Measurements from ENCODE around the gene KRT8. TPM values are rescaled to one million over a fixed set of nuclear protein-coding genes. Genes with fewer than 3 reads are reported as not detected.
"Not testable (repeated sequence)": the region's sequence is repeated elsewhere in the genome, so short reads cannot be mapped to it uniquely, and the experiment has no call there.

KRT8 gene
- total RNA-seq, 1 donor from 2014 or later: 5.7 TPM

DNA sequence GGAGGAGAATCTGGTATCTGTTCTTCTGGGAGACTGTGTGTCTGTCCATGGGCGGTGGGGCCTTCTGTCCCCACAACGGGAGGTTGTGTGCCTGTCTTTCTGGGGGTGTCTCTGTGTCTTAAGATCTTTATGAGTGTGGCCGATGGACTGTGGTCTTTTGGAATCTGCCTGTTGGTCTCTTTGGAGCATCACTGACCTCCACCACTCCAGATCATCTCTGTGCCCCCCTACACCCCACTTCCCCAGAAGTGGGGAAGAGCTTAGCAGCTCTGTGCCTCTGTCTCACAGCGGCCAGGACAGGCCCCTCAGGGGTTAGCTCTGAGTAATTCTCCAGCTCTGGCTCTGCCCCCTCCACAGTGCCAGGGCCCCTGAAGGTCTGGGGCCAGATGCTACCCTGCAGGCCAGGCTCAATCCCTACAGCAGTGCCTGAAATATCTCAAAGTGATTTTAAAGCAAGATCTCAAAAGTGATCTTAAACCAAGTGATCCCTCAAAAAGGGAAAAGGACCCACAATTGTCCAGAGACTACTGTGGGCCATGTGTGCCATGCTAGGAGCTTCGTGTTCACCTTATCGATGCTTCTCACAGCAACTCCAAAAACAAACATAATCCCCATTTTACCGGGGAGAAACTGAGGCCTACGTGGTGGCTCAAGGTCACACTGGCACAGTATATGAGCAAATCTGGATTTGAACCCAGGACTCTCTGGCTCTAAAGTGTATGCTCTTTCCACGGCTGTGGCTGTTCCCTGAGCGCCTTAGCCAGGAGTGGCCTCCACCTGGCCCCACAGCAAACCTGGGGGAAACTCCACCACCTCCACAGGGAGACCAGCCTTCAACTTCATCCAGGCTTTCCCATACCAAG is 30.1 kb downstream of the KRT8 start:
- DNase-seq (ENCODE audit: low spot score): no peak

DNA sequence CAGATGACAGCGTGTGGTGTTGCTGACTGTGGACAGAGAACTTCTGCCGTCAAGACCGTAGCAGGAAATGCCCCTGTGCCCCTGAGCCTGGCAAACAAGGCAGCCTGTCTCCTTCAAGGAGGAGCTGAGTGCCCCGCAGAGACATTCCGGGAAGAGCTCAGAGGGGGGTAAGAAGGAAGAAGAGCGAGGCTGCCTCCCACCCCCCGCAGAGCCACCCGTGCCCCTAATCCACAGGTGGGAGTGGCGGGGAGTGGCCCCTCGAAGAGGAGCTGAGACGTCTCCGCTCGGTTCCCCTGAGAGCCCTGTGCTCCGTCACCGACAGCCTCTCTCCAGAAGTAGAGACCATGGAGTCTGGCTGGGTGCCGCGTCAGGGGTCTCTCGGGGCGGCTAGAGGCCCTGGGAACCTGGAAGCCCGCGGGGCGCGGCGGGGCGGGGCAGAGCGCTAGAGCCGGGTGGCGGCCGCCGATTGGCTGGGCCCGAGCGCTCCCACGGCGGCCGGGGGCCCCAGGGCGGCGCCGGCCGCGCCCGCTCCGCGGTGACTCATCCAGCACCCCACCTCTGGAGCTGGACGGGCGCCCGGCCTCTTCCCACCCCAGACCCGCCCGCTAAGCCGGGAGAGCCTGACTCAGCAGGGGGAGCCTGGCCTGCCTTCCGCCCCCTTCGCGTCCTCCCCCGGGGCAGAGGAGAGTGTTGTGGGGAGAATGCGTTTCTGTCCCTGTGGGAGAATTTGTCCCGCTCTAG is 30.9 kb downstream of the KRT8 start:
- peak; percentile 95 for DNase-seq (ENCODE audit: low spot score)

DNA sequence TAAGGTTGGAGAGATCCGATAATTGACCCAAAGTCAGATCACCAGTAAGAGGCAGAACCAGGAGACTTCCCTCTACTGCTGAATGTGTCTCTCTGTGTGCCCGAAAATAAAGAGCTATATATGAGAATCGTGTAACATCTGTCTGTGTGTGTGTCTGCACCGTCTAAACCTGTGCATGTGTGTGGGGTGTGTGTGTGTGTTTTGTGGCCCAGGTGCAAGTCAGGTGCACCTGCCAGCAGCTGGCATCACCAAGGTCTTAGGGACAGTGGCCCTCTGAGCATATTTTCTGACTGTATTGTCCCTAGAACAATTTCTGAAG is 31.4 kb downstream of the KRT8 start:
- no peak for DNase-seq (ENCODE audit: low spot score)

DNA sequence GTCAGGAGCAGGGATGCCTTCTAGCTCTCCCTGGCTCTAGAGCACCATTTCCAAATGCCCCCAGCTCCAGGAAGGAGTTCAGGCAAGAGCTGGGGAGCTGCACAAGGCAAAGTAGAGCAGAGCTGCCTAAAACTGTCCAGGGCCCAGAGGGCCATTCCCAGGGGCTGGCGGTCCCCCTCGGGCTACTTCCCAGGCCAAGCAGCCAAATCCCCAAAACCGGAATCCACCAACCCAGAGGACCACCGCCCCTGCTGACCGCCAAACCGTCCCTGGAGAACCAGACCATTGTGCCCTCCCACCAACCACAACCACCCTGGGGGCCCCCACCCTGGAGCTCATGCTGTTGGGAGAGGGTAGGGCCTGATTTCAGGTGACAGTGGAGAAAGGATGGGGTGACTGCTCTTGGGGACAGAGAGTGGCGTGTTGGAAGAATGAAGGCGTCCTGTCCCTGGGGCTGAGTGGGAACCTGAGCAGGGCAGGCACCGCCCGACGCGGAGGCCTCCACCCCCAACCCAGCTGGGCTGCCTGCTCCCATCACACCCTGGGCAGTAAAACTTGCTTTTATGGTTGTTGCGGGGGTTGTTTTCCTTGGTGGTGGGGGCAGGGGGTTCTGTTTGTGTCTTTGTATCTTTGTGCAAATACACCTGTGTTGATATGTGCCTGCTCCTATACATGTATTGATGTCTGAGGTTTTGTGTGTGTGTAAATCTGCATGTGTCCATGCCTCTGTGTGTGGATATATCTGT is 32.1 kb downstream of the KRT8 start:
- DNase-seq (ENCODE audit: low spot score): no peak

- no peak for DNase-seq (ENCODE audit: low spot score)
These were observed 33.4 kb downstream of the KRT8 start for GRCh38 chr12:52871291-52872039.

- DNase-seq (ENCODE audit: low spot score): no peak
These were observed 34.2 kb downstream of the KRT8 start for GRCh38 chr12:52870361-52871290.

DNA sequence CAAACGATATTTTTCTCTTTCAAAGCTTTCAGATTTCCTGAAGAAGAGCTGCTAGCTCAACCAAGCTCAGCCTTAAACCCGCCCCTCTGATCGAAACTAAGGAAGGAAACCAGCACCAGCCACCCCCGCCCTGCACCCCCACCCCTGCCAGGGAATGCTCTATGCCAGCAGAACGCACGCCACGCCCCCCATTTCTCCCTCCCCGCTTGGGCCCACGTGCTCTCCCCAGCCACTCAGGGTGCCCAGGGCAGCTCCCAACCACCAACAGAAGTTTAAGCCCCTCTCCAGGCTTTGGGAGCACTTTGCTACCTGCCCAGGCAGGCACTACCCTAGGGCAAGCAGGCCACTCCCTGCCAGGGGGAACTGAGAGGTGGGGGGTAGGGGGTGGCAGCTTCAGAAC is 37.2 kb downstream of the KRT8 start:
- no peak for DNase-seq (ENCODE audit: low spot score)

GRCh38 chr12:52867152-52867551 is 37.7 kb downstream of the KRT8 start:
- DNase-seq (ENCODE audit: low spot score): no peak

- DNase-seq (ENCODE audit: low spot score): no peak
These were observed 39.6 kb downstream of the KRT8 start for GRCh38 chr12:52865090-52865944.

DNA sequence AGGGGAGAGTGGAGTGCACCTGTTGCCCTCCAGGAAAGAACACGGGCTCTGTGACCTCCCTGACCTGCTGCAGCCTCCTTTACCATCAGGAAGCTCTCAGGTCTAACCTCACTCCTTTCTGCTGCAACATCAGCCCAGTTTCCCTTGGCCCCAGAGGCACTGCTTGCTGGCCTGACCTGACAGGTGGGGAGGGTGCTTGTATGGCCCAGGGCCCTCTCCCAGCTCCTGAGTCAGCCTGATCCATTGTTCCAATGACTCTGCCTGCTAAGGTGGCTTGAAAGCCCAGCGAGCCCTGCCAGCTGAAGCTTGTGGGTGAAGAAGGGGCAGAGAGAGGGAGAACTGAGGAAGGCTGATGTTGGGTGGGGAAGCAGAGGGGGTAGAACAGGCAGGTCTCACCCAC is 42.9 kb downstream of the KRT8 start:
- DNase-seq (ENCODE audit: low spot score): no peak

DNA sequence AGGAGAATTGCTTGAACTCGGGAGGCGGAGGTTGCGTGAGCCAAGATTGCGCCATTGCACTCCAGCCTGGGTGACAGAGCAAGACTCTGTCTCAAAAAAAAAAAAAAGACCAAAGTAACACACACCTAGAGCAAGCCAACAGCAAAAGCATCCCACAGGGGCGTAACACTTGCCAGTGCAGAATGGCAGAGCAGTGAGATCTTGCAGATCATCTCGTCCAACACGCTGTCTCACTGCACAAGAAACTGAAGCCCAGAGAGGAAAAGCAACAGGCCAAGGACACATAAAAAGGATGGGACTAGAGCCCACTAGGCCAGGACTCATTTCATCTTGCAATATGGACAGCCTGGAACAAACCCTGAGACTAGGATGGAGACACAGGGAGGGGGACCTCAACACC is 43.4 kb downstream of the KRT8 start:
- DNase-seq (ENCODE audit: low spot score): no peak

GRCh38 chr12:52860102-52860823 is 44.6 kb downstream of the KRT8 start:
- no peak for DNase-seq (ENCODE audit: low spot score)

DNA sequence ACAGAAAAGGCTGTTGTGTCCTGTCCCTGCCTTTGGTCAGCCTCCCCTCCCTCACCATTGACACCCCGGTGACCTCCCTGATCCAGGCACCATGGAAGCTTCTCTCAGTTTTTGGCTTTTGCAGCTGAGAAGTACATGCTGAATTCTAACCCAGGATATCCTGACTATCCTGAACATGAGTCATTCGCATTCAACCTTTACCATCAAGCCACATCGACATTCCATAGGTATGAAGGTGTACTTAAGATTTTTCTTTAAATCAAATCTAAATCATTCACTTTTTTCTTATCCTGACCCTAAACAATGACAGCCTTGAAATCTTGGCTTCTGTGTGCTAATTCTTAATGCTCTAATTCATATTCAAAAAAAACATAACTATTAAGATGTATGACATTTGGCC is 47.4 kb downstream of the KRT8 start:
- no peak for DNase-seq (ENCODE audit: low spot score)

GRCh38 chr12:52856787-52857186 is 48.1 kb downstream of the KRT8 start:
- DNase-seq (ENCODE audit: low spot score): no peak

DNA sequence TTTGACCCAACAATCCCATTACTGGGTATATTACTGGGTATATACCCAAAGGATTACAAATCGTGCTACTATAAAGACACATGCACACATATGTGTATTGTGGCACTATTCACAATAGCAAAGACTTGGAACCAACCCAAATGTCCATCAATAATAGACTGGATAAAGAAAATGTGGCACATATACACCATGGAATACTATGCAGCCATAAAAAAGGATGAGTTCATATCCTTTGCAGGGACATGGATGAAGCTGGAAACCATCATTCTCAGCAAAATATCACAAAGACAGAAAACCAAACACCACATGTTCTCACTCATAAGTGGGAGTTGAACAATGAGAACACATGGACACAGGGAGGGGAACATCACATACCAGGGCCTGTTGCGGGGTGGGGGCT is 48.8 kb downstream of the KRT8 start:
- not testable (repeated sequence) for DNase-seq (ENCODE audit: low spot score)

GRCh38 chr12:52851787-52852186 is 53.1 kb downstream of the KRT8 start:
- DNase-seq (ENCODE audit: low spot score): no peak

DNA sequence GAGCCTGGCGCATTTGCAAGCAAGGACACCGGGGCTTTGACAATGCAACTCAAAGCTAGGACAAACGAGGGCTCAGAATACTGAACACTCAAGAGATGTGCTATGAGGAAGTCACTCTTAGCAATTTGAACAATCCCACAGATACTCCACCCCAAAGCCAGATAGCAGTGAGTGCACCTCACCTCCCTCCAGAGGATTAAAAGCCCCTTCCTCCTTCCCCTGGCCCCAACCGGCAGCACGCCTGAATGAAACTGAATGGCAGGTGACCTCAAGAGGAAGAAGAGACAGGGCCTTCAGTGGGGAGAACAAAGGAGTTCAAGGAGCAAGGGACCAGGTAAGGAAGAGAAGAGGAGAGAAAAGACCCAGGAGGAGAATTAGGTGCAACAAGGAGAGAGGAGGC is 54.2 kb downstream of the KRT8 start:
- DNase-seq (ENCODE audit: low spot score): no peak

DNA sequence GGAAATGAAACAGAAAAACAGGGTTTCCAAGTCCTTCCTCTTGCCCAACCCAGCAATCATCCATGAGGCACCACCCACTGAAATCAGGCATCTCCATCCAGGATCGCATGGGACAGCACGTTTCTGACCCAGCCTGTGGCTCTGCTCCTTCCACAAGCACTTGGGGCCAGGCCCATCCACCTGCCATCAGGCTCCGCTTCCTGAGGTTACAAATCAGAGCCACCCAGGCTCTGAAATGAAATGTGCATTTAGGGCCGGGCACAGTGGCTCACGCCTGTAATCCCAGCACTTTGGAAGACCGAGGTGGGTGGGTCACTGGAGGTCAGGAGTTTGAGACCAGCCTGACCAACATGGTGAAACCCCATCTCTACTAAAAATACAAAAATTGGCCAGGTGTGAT is 55.4 kb downstream of the KRT8 start:
- DNase-seq (ENCODE audit: low spot score): no peak

Data from mesenteric fat pad (tissue), 1 donor.